Cerebellar cortex (tissue), 1 donor: ENCODE results near the gene TPD52L1.
"Not testable (repeated sequence)": the region's sequence is repeated elsewhere in the genome, so short reads cannot be mapped to it uniquely, and the experiment has no call there.

Experiments used
- DNase-seq: peaks from one replicate; pipeline ENCODE4 v3.0.0-alpha.2; 2015; ENCODE audit warnings: low spot score

Gene TPD52L1

GRCh38 chr6:125153391-125154117 lies at the start of gene TPD52L1:
Gene TPD52L1 (plus strand): TSS chr6:125153773. CDS start chr6:125153952, 179 bp downstream.
- DNase-seq: peak; percentile 76

GRCh38 chr6:125104425-125104824 lies 49.1 kb upstream of the TPD52L1 start:
- peak; percentile 33 for DNase-seq

- no peak for DNase-seq
Observed at GRCh38 chr6:125107048-125107447, 46.5 kb upstream of the TPD52L1 start.

GRCh38 chr6:125107896-125108295 lies 45.7 kb upstream of the TPD52L1 start:
- DNase-seq: no peak

GRCh38 chr6:125110056-125110455 lies 43.5 kb upstream of the TPD52L1 start:
- DNase-seq: no peak

- DNase-seq: no peak
Observed at GRCh38 chr6:125111219-125111983, 42.2 kb upstream of the TPD52L1 start.

- no peak for DNase-seq
Observed at GRCh38 chr6:125112934-125113333, 40.6 kb upstream of the TPD52L1 start.

- peak; percentile 51 for DNase-seq
Observed at GRCh38 chr6:125114248-125114858, 39.2 kb upstream of the TPD52L1 start.

GRCh38 chr6:125116170-125116569 lies 37.4 kb upstream of the TPD52L1 start:
- no peak for DNase-seq

GRCh38 chr6:125116710-125117109 lies 36.9 kb upstream of the TPD52L1 start:
- DNase-seq: no peak

- DNase-seq: no peak
Observed at GRCh38 chr6:125117818-125118217, 35.8 kb upstream of the TPD52L1 start.

- DNase-seq: no peak
Observed at GRCh38 chr6:125120054-125120590, 33.5 kb upstream of the TPD52L1 start.

- DNase-seq: no peak
Observed at GRCh38 chr6:125121894-125122293, 31.7 kb upstream of the TPD52L1 start.

- no peak for DNase-seq
Observed at GRCh38 chr6:125123051-125123450, 30.5 kb upstream of the TPD52L1 start.

GRCh38 chr6:125123468-125124048 lies 30.0 kb upstream of the TPD52L1 start:
- no peak for DNase-seq

- no peak for DNase-seq
Observed at GRCh38 chr6:125124049-125124669, 29.4 kb upstream of the TPD52L1 start.

- not testable (repeated sequence) for DNase-seq
Observed at GRCh38 chr6:125125856-125126255, 27.7 kb upstream of the TPD52L1 start.

GRCh38 chr6:125129354-125129753 lies 24.2 kb upstream of the TPD52L1 start:
- no peak for DNase-seq

GRCh38 chr6:125132058-125132457 lies 21.5 kb upstream of the TPD52L1 start:
- no peak for DNase-seq

- DNase-seq: no peak
Observed at GRCh38 chr6:125136378-125136777, 17.2 kb upstream of the TPD52L1 start.

- no peak for DNase-seq
Observed at GRCh38 chr6:125138083-125138482, 15.5 kb upstream of the TPD52L1 start.

GRCh38 chr6:125140808-125141207 lies 12.8 kb upstream of the TPD52L1 start:
- no peak for DNase-seq
